ENCODE measurements around the gene COG5.

The COG5 gene

GRCh38 chr7:107396990-107397389 is 166.7 kb downstream of the COG5 start:
- Histone ChIP-seq H3K9me3 (ENCODE audit: control insufficient read depth, low read length) (no peaks in the 10 kb centered on the region), H3K4me3 (ENCODE audit: low read length) (no peak overlapping the region), H3K27me3 (ENCODE audit: control insufficient read depth, insufficient read depth, low read length) (no peaks in the 10 kb centered on the region), H3K9ac (ENCODE audit: low read length) (no peak overlapping the region), H3K4me1 (ENCODE audit: control insufficient read depth, insufficient read depth, low read length) (no peaks in the 10 kb centered on the region), H3K36me3 (ENCODE audit: control insufficient read depth, insufficient read depth, low read length) (no peaks in the 10 kb centered on the region)

- Histone ChIP-seq H3K27me3 (ENCODE audit: control insufficient read depth, insufficient read depth, low read length) (no peaks in the 10 kb centered on the region), H3K9ac (ENCODE audit: low read length) (no peak overlapping the region), H3K9me3 (ENCODE audit: control insufficient read depth, low read length) (no peaks in the 10 kb centered on the region), H3K4me3 (ENCODE audit: low read length) (no peak overlapping the region), H3K36me3 (ENCODE audit: control insufficient read depth, insufficient read depth, low read length) (no peaks in the 10 kb centered on the region), H3K4me1 (ENCODE audit: control insufficient read depth, insufficient read depth, low read length) (no peaks in the 10 kb centered on the region)
Measured at GRCh38 chr7:107396081-107396480, 167.6 kb downstream of the COG5 start.

GRCh38 chr7:107394831-107395230 is 168.9 kb downstream of the COG5 start:
- Histone ChIP-seq H3K4me3 (ENCODE audit: low read length) (no peak overlapping the region), H3K4me1 (ENCODE audit: control insufficient read depth, insufficient read depth, low read length) (no peaks in the 10 kb centered on the region), H3K9ac (ENCODE audit: low read length) (no peak overlapping the region), H3K36me3 (ENCODE audit: control insufficient read depth, insufficient read depth, low read length) (no peaks in the 10 kb centered on the region), H3K27me3 (ENCODE audit: control insufficient read depth, insufficient read depth, low read length) (no peaks in the 10 kb centered on the region), H3K9me3 (ENCODE audit: control insufficient read depth, low read length) (no peaks in the 10 kb centered on the region)

DNA sequence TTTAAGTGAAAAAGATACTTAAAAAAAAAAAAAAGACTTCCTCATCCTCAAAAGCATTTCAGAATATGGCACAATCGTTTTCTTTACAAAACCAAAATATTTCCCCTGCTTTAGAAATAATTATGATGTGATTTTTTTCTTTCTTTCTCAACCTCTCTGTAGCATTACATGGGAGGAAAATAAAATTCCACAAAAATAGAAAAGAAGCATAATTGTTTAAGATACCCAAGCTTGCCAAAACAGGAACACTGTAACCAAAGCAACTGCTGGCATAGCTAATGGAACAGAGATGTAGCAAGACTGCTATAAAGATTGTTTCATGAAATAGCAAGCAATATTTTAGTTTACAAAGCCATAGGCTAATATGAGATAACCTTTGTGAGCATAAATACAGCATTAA is 169.4 kb downstream of the COG5 start:
- Histone ChIP-seq H3K4me1 (ENCODE audit: control insufficient read depth, insufficient read depth, low read length) (no peaks in the 10 kb centered on the region), H3K9ac (ENCODE audit: low read length) (no peak overlapping the region), H3K36me3 (ENCODE audit: control insufficient read depth, insufficient read depth, low read length) (no peaks in the 10 kb centered on the region), H3K9me3 (ENCODE audit: control insufficient read depth, low read length) (no peaks in the 10 kb centered on the region), H3K27me3 (ENCODE audit: control insufficient read depth, insufficient read depth, low read length) (no peaks in the 10 kb centered on the region), H3K4me3 (ENCODE audit: low read length) (no peak overlapping the region)

GRCh38 chr7:107392830-107393229 is 170.9 kb downstream of the COG5 start:
- no peaks in the 10 kb centered on the region for H3K4me1 ChIP-seq (ENCODE audit: control insufficient read depth, insufficient read depth, low read length)
- H3K36me3 ChIP-seq (ENCODE audit: control insufficient read depth, insufficient read depth, low read length) = no peaks in the 10 kb centered on the region
- H3K9ac ChIP-seq (ENCODE audit: low read length) = no peak overlapping the region

DNA sequence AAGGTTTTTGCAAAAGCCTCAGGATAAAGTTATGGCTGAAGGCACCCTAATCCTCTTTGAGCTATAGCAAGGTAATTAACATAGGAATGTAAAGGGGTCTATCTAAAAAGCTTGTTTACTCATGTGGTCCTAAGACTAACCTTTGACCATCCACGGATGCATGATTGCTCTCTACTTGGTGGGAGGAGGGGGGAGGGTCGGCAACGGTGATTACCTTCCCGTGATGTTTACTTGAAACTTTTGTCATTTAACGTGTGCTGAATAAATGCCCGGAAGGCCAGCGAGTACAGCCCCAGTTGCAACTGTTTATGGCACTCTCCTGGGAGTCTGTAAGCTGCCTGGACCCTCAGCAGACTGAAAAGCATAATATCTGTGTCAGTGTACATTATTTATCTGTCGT is 172.8 kb downstream of the COG5 start:
- Histone ChIP-seq H3K4me1 (ENCODE audit: control insufficient read depth, insufficient read depth, low read length) (no peaks in the 10 kb centered on the region), H3K9ac (ENCODE audit: low read length) (no peak overlapping the region), H3K9me3 (ENCODE audit: control insufficient read depth, low read length) (no peaks in the 10 kb centered on the region), H3K4me3 (ENCODE audit: low read length) (no peak overlapping the region), H3K27me3 (ENCODE audit: control insufficient read depth, insufficient read depth, low read length) (no peaks in the 10 kb centered on the region), H3K36me3 (ENCODE audit: control insufficient read depth, insufficient read depth, low read length) (no peaks in the 10 kb centered on the region)

More at GRCh38 chr7:107392830-107393229, 170.9 kb downstream of the COG5 start:
- Histone ChIP-seq H3K9me3 (ENCODE audit: control insufficient read depth, low read length) (no peaks in the 10 kb centered on the region), H3K27me3 (ENCODE audit: control insufficient read depth, insufficient read depth, low read length) (no peaks in the 10 kb centered on the region), H3K4me3 (ENCODE audit: low read length) (no peak overlapping the region)

DNA sequence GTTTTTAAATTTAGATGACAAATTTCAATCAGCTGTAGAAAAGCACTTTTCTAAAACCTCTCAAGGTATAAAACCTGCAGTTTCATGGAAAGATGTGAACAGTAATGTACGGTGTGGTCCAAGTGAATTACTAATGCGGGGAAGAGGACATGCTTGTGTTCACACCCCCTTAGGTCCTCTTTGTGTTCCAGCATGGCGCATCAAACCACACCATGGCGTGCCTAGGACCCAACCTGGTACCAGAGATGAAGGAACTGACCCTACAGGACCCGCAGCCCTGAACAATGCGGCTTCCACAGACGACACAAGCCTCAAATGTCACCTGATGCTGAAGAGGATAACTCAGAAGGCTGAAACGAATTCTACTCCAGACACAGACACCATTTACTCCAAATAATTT is 175.1 kb downstream of the COG5 start:
- Histone ChIP-seq H3K9me3 (ENCODE audit: control insufficient read depth, low read length) (no peaks in the 10 kb centered on the region), H3K36me3 (ENCODE audit: control insufficient read depth, insufficient read depth, low read length) (no peaks in the 10 kb centered on the region), H3K4me3 (ENCODE audit: low read length) (no peak overlapping the region), H3K9ac (ENCODE audit: low read length) (no peak overlapping the region), H3K4me1 (ENCODE audit: control insufficient read depth, insufficient read depth, low read length) (no peaks in the 10 kb centered on the region), H3K27me3 (ENCODE audit: control insufficient read depth, insufficient read depth, low read length) (no peaks in the 10 kb centered on the region)

DNA sequence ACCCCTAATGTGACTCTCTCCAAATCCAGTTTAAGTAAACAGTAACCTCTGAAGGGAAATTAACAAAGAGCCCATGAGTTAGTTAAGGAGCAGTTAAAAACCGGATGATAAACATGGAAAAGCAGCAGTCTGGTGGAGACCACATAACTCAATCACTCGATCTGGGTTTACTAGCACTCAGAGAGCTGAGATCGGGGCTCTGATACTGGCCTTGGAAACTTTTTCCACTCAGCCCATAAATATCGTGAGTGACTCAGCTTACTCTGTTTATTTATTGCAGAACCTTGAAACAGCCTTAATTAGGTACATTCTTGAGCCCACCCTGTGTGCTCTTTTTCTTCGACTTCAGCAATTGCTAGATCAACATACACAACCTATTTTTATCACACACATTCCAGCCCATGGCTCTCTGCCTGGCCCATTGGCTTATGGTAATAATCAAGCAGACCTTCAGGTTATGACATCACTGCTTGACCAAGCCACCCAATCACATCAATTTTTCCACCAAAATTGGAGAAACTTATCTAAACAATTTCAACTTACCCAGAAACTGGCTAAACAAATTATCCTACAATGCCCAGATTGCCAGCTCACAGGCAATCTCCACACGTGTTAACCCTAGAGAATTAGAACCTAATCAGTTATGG is 176.0 kb downstream of the COG5 start:
- Histone ChIP-seq H3K9me3 (ENCODE audit: control insufficient read depth, low read length) (no peaks in the 10 kb centered on the region), H3K27me3 (ENCODE audit: control insufficient read depth, insufficient read depth, low read length) (no peaks in the 10 kb centered on the region), H3K4me3 (ENCODE audit: low read length) (no peak overlapping the region), H3K9ac (ENCODE audit: low read length) (no peak overlapping the region), H3K4me1 (ENCODE audit: control insufficient read depth, insufficient read depth, low read length) (no peaks in the 10 kb centered on the region), H3K36me3 (ENCODE audit: control insufficient read depth, insufficient read depth, low read length) (no peaks in the 10 kb centered on the region)

DNA sequence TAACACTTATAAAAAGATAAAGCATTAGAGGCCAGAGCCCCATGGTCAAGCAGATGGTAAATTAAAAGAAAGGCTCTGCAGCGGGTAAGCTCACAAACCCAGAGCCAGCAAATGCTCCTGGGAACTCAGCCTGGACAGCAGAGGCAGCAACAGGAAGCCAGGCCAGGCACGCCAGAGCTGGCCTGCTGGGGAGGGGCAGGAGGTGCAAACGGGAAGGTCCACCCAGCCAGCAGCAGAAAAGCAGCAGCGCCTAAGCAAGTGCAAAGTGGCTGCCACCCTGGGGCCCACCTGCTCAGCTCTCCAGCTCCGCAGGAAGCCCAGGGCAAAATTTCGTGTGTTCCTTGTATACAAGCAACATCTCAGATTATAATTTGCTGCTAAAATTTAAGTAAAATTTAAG is 176.6 kb downstream of the COG5 start:
- no peaks in the 10 kb centered on the region for H3K36me3 ChIP-seq (ENCODE audit: control insufficient read depth, insufficient read depth, low read length)
- no peaks in the 10 kb centered on the region for H3K4me1 ChIP-seq (ENCODE audit: control insufficient read depth, insufficient read depth, low read length)
- H3K27me3 ChIP-seq (ENCODE audit: control insufficient read depth, insufficient read depth, low read length) = no peaks in the 10 kb centered on the region
- no peak overlapping the region for H3K9ac ChIP-seq (ENCODE audit: low read length)
- no peak overlapping the region for H3K4me3 ChIP-seq (ENCODE audit: low read length)
- H3K9me3 ChIP-seq (ENCODE audit: control insufficient read depth, low read length) = no peaks in the 10 kb centered on the region

- Histone ChIP-seq H3K4me3 (ENCODE audit: low read length) (no peak overlapping the region), H3K36me3 (ENCODE audit: control insufficient read depth, insufficient read depth, low read length) (no peaks in the 10 kb centered on the region), H3K9ac (ENCODE audit: low read length) (no peak overlapping the region), H3K4me1 (ENCODE audit: control insufficient read depth, insufficient read depth, low read length) (no peaks in the 10 kb centered on the region), H3K9me3 (ENCODE audit: control insufficient read depth, low read length) (no peaks in the 10 kb centered on the region), H3K27me3 (ENCODE audit: control insufficient read depth, insufficient read depth, low read length) (no peaks in the 10 kb centered on the region)
Measured at GRCh38 chr7:107386548-107387102, 177.1 kb downstream of the COG5 start.

DNA sequence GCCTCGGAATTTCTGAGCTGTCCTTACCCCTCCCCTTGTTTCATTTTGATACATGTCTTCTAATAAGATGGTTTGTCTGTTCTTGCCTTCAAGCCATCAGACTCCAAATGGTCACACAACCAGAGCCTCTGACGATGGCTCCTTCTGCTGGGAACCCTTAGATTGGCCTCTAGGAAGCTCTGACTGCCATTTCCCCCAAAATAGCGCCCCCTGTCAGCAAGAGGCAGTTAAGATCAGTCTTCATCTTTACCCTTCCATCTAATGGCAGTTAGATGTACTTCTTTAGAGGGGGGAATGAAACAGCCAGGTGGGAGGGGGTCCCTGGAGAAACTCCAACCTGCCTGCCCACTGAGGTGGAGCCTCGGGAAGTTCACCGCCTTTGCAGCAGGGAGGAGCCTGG is 179.7 kb downstream of the COG5 start:
- H3K4me1 ChIP-seq (ENCODE audit: control insufficient read depth, insufficient read depth, low read length) = no peaks in the 10 kb centered on the region
- no peak overlapping the region for H3K9ac ChIP-seq (ENCODE audit: low read length)
- no peaks in the 10 kb centered on the region for H3K36me3 ChIP-seq (ENCODE audit: control insufficient read depth, insufficient read depth, low read length)
- H3K9me3 ChIP-seq (ENCODE audit: control insufficient read depth, low read length) = no peaks in the 10 kb centered on the region
- no peak overlapping the region for H3K4me3 ChIP-seq (ENCODE audit: low read length)
- H3K27me3 ChIP-seq (ENCODE audit: control insufficient read depth, insufficient read depth, low read length) = no peaks in the 10 kb centered on the region

DNA sequence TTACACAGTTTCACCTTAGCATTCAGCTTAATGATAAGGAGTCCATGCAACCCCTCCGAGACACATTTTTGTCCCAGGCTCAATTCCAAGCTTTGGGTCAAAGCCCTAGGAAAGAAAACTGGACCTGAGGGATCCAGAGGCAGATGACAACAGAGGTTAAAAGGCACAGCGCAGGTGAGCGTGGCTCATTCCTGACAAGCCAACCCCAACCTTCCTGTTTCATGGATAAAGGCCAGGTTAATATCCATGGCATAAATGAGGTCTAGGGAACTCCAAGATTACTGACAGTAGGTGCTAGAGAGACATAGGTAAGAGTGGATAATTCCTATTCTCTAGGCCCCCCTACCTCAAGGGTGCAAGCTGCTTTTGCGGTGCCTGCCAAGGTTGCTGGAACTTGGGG is 180.5 kb downstream of the COG5 start:
- Histone ChIP-seq H3K9ac (ENCODE audit: low read length) (no peak overlapping the region), H3K27me3 (ENCODE audit: control insufficient read depth, insufficient read depth, low read length) (no peaks in the 10 kb centered on the region), H3K4me3 (ENCODE audit: low read length) (no peak overlapping the region), H3K36me3 (ENCODE audit: control insufficient read depth, insufficient read depth, low read length) (no peaks in the 10 kb centered on the region), H3K4me1 (ENCODE audit: control insufficient read depth, insufficient read depth, low read length) (no peaks in the 10 kb centered on the region), H3K9me3 (ENCODE audit: control insufficient read depth, low read length) (no peaks in the 10 kb centered on the region)

DNA sequence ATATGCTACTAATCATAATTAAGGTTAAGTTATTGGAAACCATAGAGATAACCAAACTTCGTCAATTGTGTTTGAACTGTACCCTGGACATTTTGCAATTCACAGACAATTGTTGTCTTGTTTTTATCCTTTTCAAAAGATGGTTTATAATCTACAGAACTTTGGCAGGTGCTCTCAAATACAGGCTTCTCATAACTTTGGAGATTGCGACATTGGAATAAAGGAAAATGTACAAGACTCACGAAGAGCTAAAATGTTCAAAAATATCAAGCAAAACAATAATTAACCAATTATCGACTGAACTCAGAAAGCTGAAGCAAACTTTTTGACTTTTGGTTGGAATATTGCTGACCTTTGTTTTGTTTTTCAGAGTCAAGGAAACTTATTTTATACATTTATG is 182.3 kb downstream of the COG5 start:
- Histone ChIP-seq H3K27me3 (ENCODE audit: control insufficient read depth, insufficient read depth, low read length) (no peaks in the 10 kb centered on the region), H3K9ac (ENCODE audit: low read length) (no peak overlapping the region), H3K36me3 (ENCODE audit: control insufficient read depth, insufficient read depth, low read length) (no peaks in the 10 kb centered on the region), H3K4me3 (ENCODE audit: low read length) (no peak overlapping the region), H3K4me1 (ENCODE audit: control insufficient read depth, insufficient read depth, low read length) (no peaks in the 10 kb centered on the region), H3K9me3 (ENCODE audit: control insufficient read depth, low read length) (no peaks in the 10 kb centered on the region)
